8988T (cell line): ENCODE measurements around the gene MZT2A.
"Not testable (repeated sequence)": the region's sequence is repeated elsewhere in the genome, so short reads cannot be mapped to it uniquely, and the experiment has no call there.

Experiments
- DNase-seq: peaks from one replicate; pipeline ENCODE4 v3.0.0; 2011

The MZT2A gene

GRCh38 chr2:131519871-131520470 is 27.8 kb upstream of the MZT2A start:
- DNase-seq = not testable (repeated sequence)

- no peak for DNase-seq
Measured at GRCh38 chr2:131519466-131519865, 27.3 kb upstream of the MZT2A start.

GRCh38 chr2:131518531-131518930 is 26.3 kb upstream of the MZT2A start:
- DNase-seq = not testable (repeated sequence)

- DNase-seq = not testable (repeated sequence)
Measured at GRCh38 chr2:131517856-131518255, 25.7 kb upstream of the MZT2A start.

GRCh38 chr2:131517106-131517831 is 25.1 kb upstream of the MZT2A start:
- no peak for DNase-seq

- DNase-seq = not testable (repeated sequence)
Measured at GRCh38 chr2:131516621-131517020, 24.4 kb upstream of the MZT2A start.

GRCh38 chr2:131516011-131516410 is 23.8 kb upstream of the MZT2A start:
- no peak for DNase-seq

- DNase-seq = not testable (repeated sequence)
Measured at GRCh38 chr2:131515235-131515634, 23.0 kb upstream of the MZT2A start.

- not testable (repeated sequence) for DNase-seq
Measured at GRCh38 chr2:131514408-131515166, 22.4 kb upstream of the MZT2A start.

GRCh38 chr2:131511969-131512870 is 20.0 kb upstream of the MZT2A start:
- DNase-seq = not testable (repeated sequence)

- not testable (repeated sequence) for DNase-seq
Measured at GRCh38 chr2:131511291-131511968, 19.2 kb upstream of the MZT2A start.

- DNase-seq = no peak
Measured at GRCh38 chr2:131509615-131510014, 17.4 kb upstream of the MZT2A start.

GRCh38 chr2:131504082-131504750 is 12.0 kb upstream of the MZT2A start:
- not testable (repeated sequence) for DNase-seq

- not testable (repeated sequence) for DNase-seq
Measured at GRCh38 chr2:131503587-131503986, 11.4 kb upstream of the MZT2A start.

GRCh38 chr2:131498321-131498973 is 6.2 kb upstream of the MZT2A start:
- DNase-seq = not testable (repeated sequence)

- DNase-seq = not testable (repeated sequence)
Measured at GRCh38 chr2:131495506-131495905, 3.3 kb upstream of the MZT2A start.

GRCh38 chr2:131493199-131493968 is 1.2 kb upstream of the MZT2A start:
- DNase-seq = no peak

- peak; percentile 91 for DNase-seq
Measured at GRCh38 chr2:131492418-131493198, 411 bp upstream of the MZT2A start.

GRCh38 chr2:131491469-131491836 is 744 bp downstream of the MZT2A start:
- not testable (repeated sequence) for DNase-seq
